Effector memory CD4-positive, alpha-beta T cell (primary cell): ENCODE data around the gene TNS3.

ENCODE experiments used
- DNase-seq, 3 donors: peaks; one replicate each; pipeline ENCODE4 v3.0.0-alpha.2; 2020
- H3K27ac ChIP-seq: 2 replicates; pipeline ENCODE4 v1.7.0; 2013; ENCODE audit warnings: mild to moderate bottlenecking, low read length, moderate library complexity; ENCODE audit not compliant: insufficient read depth, poor library complexity, severe bottlenecking
- H3K27me3 ChIP-seq: replicated peaks from 2 replicates; pipeline ENCODE4 v1.7.0; 2013; ENCODE audit warnings: mild to moderate bottlenecking, low read length; ENCODE audit not compliant: insufficient read depth, control insufficient read depth, poor library complexity, severe bottlenecking
- H3K36me3 ChIP-seq: 2 replicates; pipeline ENCODE4 v1.7.0; 2013; ENCODE audit warnings: mild to moderate bottlenecking, low read length, moderate library complexity; ENCODE audit not compliant: control insufficient read depth, insufficient read depth
- H3K4me1 ChIP-seq: 2 replicates; pipeline ENCODE4 v1.7.0; 2013; ENCODE audit warnings: low read length, mild to moderate bottlenecking; ENCODE audit not compliant: control insufficient read depth, insufficient read depth, poor library complexity, severe bottlenecking
- H3K4me3 ChIP-seq: 2 replicates; pipeline ENCODE4 v1.7.0; 2013; ENCODE audit warnings: low read length, low read depth, mild to moderate bottlenecking; ENCODE audit not compliant: insufficient read depth, poor library complexity, severe bottlenecking
- H3K9me3 ChIP-seq: 2 replicates; pipeline ENCODE4 v1.7.0; 2013; ENCODE audit warnings: mild to moderate bottlenecking, low read length, moderate library complexity; ENCODE audit not compliant: control insufficient read depth

TNS3 gene

GRCh38 chr7:47498229-47499056 is 83.5 kb downstream of the TNS3 start:
- no peaks in the 10 kb centered on the region for H3K36me3 ChIP-seq
- no peak overlapping the region for H3K27ac ChIP-seq

GRCh38 chr7:47497367-47498096 is 84.4 kb downstream of the TNS3 start:
- Histone ChIP-seq H3K27me3 (no peaks in the 10 kb centered on the region), H3K9me3 (no peaks in the 10 kb centered on the region), H3K4me1 (no peaks in the 10 kb centered on the region), H3K36me3 (no peaks in the 10 kb centered on the region), H3K4me3 (no peak overlapping the region), H3K27ac (no peak overlapping the region)
- DNase-seq: no peak

More at GRCh38 chr7:47498229-47499056, 83.5 kb downstream of the TNS3 start:
- Histone ChIP-seq H3K4me1 (no peaks in the 10 kb centered on the region), H3K9me3 (no peaks in the 10 kb centered on the region), H3K4me3 (no peak overlapping the region), H3K27me3 (no peaks in the 10 kb centered on the region)
- no peak for DNase-seq

- Histone ChIP-seq H3K36me3 (no peaks in the 10 kb centered on the region), H3K4me1 (no peaks in the 10 kb centered on the region), H3K27me3 (no peaks in the 10 kb centered on the region), H3K9me3 (no peaks in the 10 kb centered on the region), H3K27ac (no peak overlapping the region), H3K4me3 (no peak overlapping the region)
- DNase-seq: no peak
Observed at GRCh38 chr7:47496666-47497065, 85.2 kb downstream of the TNS3 start.

- Histone ChIP-seq H3K27ac (no peak overlapping the region), H3K4me3 (no peak overlapping the region)
Observed at GRCh38 chr7:47496056-47496665, 85.8 kb downstream of the TNS3 start.

GRCh38 chr7:47493976-47494911 is 87.7 kb downstream of the TNS3 start:
- H3K27ac ChIP-seq: no peak overlapping the region
- no peaks in the 10 kb centered on the region for H3K4me1 ChIP-seq
- no peak overlapping the region for H3K4me3 ChIP-seq
- H3K27me3 ChIP-seq: no peaks in the 10 kb centered on the region
- no peaks in the 10 kb centered on the region for H3K36me3 ChIP-seq
- H3K9me3 ChIP-seq: no peaks in the 10 kb centered on the region
- DNase-seq: no peak

More at GRCh38 chr7:47496056-47496665, 85.8 kb downstream of the TNS3 start:
- Histone ChIP-seq H3K9me3 (no peaks in the 10 kb centered on the region), H3K4me1 (no peaks in the 10 kb centered on the region), H3K36me3 (no peaks in the 10 kb centered on the region), H3K27me3 (no peaks in the 10 kb centered on the region)
- no peak for DNase-seq

GRCh38 chr7:47492716-47493325 is 89.1 kb downstream of the TNS3 start:
- Histone ChIP-seq H3K27me3 (no peaks in the 10 kb centered on the region), H3K36me3 (no peaks in the 10 kb centered on the region), H3K4me1 (no peaks in the 10 kb centered on the region), H3K9me3 (no peaks in the 10 kb centered on the region), H3K27ac (no peak overlapping the region), H3K4me3 (no peak overlapping the region)
- DNase-seq: no peak

GRCh38 chr7:47490501-47491265 is 91.2 kb downstream of the TNS3 start:
- no peaks in the 10 kb centered on the region for H3K36me3 ChIP-seq
- no peaks in the 10 kb centered on the region for H3K9me3 ChIP-seq
- no peak for DNase-seq
- H3K4me1 ChIP-seq: no peaks in the 10 kb centered on the region
- H3K27ac ChIP-seq: no peak overlapping the region
- H3K27me3 ChIP-seq: no peaks in the 10 kb centered on the region
- no peak overlapping the region for H3K4me3 ChIP-seq

- no peaks in the 10 kb centered on the region for H3K36me3 ChIP-seq
- H3K9me3 ChIP-seq: no peaks in the 10 kb centered on the region
- no peak overlapping the region for H3K27ac ChIP-seq
- no peak overlapping the region for H3K4me3 ChIP-seq
- no peak for DNase-seq
- no peaks in the 10 kb centered on the region for H3K4me1 ChIP-seq
- no peaks in the 10 kb centered on the region for H3K27me3 ChIP-seq
Observed at GRCh38 chr7:47489624-47490023, 92.3 kb downstream of the TNS3 start.

- no peak overlapping the region for H3K27ac ChIP-seq
- no peaks in the 10 kb centered on the region for H3K4me1 ChIP-seq
- H3K9me3 ChIP-seq: no peaks in the 10 kb centered on the region
- H3K36me3 ChIP-seq: no peaks in the 10 kb centered on the region
- DNase-seq: no peak
- H3K4me3 ChIP-seq: no peak overlapping the region
- H3K27me3 ChIP-seq: no peaks in the 10 kb centered on the region
Observed at GRCh38 chr7:47488969-47489342, 93.0 kb downstream of the TNS3 start.
